Progenitor cell of endocrine pancreas (in vitro differentiated cells): ENCODE results near the gene SP3. TPM values are rescaled to one million over a fixed set of nuclear protein-coding genes. Genes with fewer than 3 reads are reported as not detected.

ENCODE experiments used
- DNase-seq: peaks from one replicate; pipeline ENCODE4 v3.0.0; 2021; ENCODE audit warnings: low spot score; ENCODE audit not compliant: unreplicated experiment
- H3K27ac Mint-ChIP-seq: 2 replicates; pipeline ENCODE4 v1.8.0; 2021; ENCODE audit warnings: mild to moderate bottlenecking, moderate library complexity, mixed read lengths
- H3K27me3 Mint-ChIP-seq: 2 replicates; pipeline ENCODE4 v1.8.0; 2021; ENCODE audit warnings: mixed read lengths
- H3K36me3 Mint-ChIP-seq: 2 replicates; pipeline ENCODE4 v1.8.0; 2022; ENCODE audit warnings: mixed read lengths; ENCODE audit not compliant: insufficient read depth
- H3K4me1 Mint-ChIP-seq: 2 replicates; pipeline ENCODE4 v1.8.0; 2021; ENCODE audit warnings: low read depth, mixed read lengths
- H3K4me3 Mint-ChIP-seq: 2 replicates; pipeline ENCODE4 v1.8.0; 2021; ENCODE audit warnings: low read depth, mild to moderate bottlenecking, moderate library complexity, mixed read lengths
- H3K9me3 Mint-ChIP-seq: 2 replicates; pipeline ENCODE4 v1.8.0; 2021; ENCODE audit warnings: low read depth, mixed read lengths
- CTCF ChIP-seq: fragments of 200-600 bp; sonication (generic); IDR thresholded peaks from one replicate; pipeline ENCODE4 v1.5.0; 2021; ENCODE audit warnings: antibody characterized with exemption, mild to moderate bottlenecking; ENCODE audit not compliant: unreplicated experiment
- total RNA-seq: library from RNA; stranded (reverse); gene quantifications from 2 replicates; pipeline ENCODE4 v1.2.1, GENCODE V29; 2021

SP3 gene
- total RNA-seq, 1 donor from 2014 or later: 96.9 TPM

DNA sequence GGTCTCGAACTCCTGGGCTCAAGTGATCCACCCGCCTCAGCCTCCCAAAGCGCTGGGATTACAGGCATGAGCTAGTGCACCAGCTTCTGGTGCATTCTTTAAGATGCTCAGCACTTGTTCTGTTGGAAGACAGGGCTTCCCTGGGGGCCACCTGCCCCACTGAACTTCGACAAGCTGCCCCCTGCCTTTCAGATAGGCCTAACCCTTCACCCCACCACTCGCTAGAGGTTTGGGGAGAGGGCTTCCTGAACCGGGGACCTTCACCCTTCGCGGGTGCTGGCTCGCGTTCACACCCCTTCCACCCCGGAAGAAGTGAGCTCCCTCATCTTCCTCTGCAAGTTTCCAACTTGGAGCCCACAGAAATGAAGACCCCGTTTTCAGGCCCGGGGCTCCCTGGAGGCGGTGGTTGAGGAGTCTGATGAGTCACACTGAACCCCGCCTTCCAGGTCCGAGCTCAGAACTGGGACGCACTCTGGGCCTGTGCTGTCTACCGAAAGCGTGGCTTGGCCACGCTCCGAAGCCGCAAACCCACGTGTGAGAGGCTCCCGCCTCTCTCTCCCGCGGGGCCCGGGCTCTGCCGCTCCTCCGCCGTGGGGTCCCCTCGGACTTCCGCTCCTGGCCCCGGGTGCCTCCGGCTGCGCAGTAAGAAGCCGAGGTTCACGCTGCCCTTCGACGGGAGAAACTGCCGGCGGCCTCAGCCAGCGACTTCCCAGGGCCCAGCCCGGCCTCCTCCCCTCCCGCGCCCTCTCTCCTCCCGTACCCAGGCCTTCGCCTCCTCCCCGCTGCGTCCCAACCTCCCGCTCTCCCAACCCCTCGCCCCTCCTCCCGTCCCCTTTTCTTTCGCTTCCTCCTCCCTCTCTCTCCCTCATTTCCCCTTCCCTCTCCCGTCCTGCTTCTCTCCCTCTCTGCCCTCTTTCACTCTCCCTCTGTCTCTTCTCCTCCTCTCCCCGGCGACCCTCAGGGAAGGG lies 47.5 kb upstream of the SP3 start:
- H3K4me3 Mint-ChIP-seq: peak overlapping the region; percentile 49
- no peaks in the 10 kb centered on the region for H3K9me3 Mint-ChIP-seq
- peaks cover 68% of the 10 kb centered on the region for H3K27me3 Mint-ChIP-seq
- H3K27ac Mint-ChIP-seq: no peak overlapping the region
- H3K36me3 Mint-ChIP-seq: no peaks in the 10 kb centered on the region
- DNase-seq: no peak
- H3K4me1 Mint-ChIP-seq: peaks cover 32% of the 10 kb centered on the region
- no peak for TF ChIP-seq CTCF

- no peaks in the 10 kb centered on the region for H3K36me3 Mint-ChIP-seq
- H3K27ac Mint-ChIP-seq: no peak overlapping the region
- H3K9me3 Mint-ChIP-seq: no peaks in the 10 kb centered on the region
- TF ChIP-seq CTCF: no peak
- no peak overlapping the region for H3K4me3 Mint-ChIP-seq
- H3K27me3 Mint-ChIP-seq: peaks cover 74% of the 10 kb centered on the region
- H3K4me1 Mint-ChIP-seq: peaks cover 32% of the 10 kb centered on the region
- no peak for DNase-seq
Measured at GRCh38 chr2:174011796-174012195, 46.6 kb upstream of the SP3 start.

DNA sequence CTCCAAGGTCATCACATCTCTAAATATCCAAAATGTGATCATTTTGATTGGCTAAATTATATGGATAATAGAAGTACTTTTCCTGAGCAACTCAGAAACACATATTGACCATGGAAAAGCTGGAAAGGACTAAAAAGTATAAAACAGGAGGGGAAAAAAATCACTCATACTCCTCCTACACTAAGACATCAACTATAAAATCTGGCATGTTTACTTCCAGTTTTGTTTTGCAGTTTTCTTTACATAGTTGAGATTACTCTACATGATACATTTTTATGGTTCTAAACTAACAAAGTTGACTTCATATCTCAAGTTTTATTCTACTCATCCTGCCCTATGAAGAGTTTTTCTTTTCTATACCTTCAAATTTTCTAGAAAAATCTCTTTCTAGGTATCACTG lies 46.0 kb upstream of the SP3 start:
- Mint-ChIP-seq H3K4me1 (peaks cover 32% of the 10 kb centered on the region), H3K4me3 (no peak overlapping the region), H3K27me3 (peaks cover 69% of the 10 kb centered on the region), H3K27ac (no peak overlapping the region), H3K36me3 (no peaks in the 10 kb centered on the region), H3K9me3 (no peaks in the 10 kb centered on the region)
- no peak for TF ChIP-seq CTCF
- no peak for DNase-seq

DNA sequence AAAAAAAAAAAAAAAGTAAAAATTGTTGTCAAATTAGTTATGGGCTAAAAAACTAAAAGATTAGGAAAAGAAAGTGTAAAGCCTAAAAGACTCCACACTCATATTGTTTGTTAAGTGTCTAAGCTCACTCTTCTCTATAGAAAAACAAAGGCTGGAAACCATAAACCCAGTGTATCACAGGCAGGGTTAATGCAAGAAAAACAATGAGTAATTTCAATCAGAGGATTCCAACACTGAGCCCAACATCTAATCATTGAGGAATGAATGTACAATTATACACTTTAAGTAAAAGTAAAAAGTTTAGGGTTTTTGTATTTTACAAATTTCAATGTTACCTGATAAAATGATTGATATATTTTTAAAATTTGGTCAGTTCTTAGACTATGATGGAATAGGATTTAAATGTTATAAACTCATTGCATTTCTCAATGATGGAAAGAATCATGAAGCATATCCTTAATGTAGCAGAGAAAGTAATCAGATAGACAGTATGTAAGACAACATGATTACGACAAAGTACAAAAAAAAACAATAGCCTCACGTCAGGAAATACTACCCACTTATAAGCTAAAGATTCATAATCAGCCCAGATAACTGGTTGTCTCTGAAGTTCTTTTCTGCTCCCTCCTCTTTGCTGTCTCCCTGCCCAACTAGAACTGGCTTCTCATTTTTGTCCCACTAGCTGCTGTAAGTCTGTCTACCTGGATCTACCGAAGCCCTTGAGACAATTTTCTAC lies 44.5 kb upstream of the SP3 start:
- peaks cover 37% of the 10 kb centered on the region for H3K4me1 Mint-ChIP-seq
- H3K27me3 Mint-ChIP-seq: peaks cover 55% of the 10 kb centered on the region
- H3K36me3 Mint-ChIP-seq: no peaks in the 10 kb centered on the region
- TF ChIP-seq CTCF: no peak
- no peaks in the 10 kb centered on the region for H3K9me3 Mint-ChIP-seq
- DNase-seq: no peak
- H3K27ac Mint-ChIP-seq: no peak overlapping the region
- H3K4me3 Mint-ChIP-seq: no peak overlapping the region

DNA sequence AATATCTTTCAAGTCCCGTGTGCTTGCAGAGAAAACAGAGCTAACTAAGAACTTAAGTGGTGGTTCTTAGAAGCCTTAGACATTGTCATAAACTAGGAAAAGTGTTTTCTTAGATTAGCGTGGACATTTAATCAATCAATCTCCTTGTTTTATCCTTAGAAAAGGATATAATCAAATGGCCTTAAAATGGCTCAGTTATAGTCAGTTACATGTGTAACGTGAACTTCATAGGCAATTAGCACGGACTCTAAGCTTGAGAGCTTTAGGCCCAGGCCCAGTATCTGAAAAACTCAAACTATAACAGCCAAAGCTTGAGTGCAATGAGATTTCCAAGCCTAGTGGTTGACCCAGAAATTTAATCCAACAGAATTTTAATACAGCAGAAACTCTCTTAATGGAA lies 43.5 kb upstream of the SP3 start:
- Mint-ChIP-seq H3K36me3 (no peaks in the 10 kb centered on the region), H3K9me3 (no peaks in the 10 kb centered on the region), H3K4me3 (no peak overlapping the region), H3K4me1 (peaks cover 46% of the 10 kb centered on the region), H3K27me3 (peaks cover 48% of the 10 kb centered on the region), H3K27ac (no peak overlapping the region)
- no peak for DNase-seq
- no peak for TF ChIP-seq CTCF
